ENCODE measurements around the gene ECT2.
"Not testable (repeated sequence)": the region's sequence is repeated elsewhere in the genome, so short reads cannot be mapped to it uniquely, and the experiment has no call there.

ECT2 gene

GRCh38 chr3:172739462-172739861, 11.1 kb upstream of the ECT2 start:
- DNase-seq, result no peak

- DNase-seq, result no peak
These were observed 4.1 kb upstream of the ECT2 start for GRCh38 chr3:172746475-172746874.

- no peak for DNase-seq
These were observed 1.1 kb upstream of the ECT2 start for GRCh38 chr3:172749230-172749965.

GRCh38 chr3:172750069-172750367, 508 bp upstream of the ECT2 start:
- DNase-seq, result no peak

- peak; percentile 41 for DNase-seq
These were observed 714 bp downstream of the ECT2 start for GRCh38 chr3:172751175-172751704.

- no peak for DNase-seq
These were observed 2.1 kb downstream of the ECT2 start for GRCh38 chr3:172752651-172753050.

- no peak for DNase-seq
These were observed 2.6 kb downstream of the ECT2 start for GRCh38 chr3:172753125-172753524.

- DNase-seq, result not testable (repeated sequence)
These were observed 9.9 kb downstream of the ECT2 start for GRCh38 chr3:172760416-172760815.

- DNase-seq, result no peak
These were observed 15.7 kb downstream of the ECT2 start for GRCh38 chr3:172766241-172766640.

GRCh38 chr3:172766718-172767405, 16.3 kb downstream of the ECT2 start:
- DNase-seq, result no peak

- DNase-seq, result no peak
These were observed 19.9 kb downstream of the ECT2 start for GRCh38 chr3:172770382-172770781.

GRCh38 chr3:172771672-172772071, 21.1 kb downstream of the ECT2 start:
- DNase-seq, result no peak

- DNase-seq, result no peak
These were observed 25.7 kb downstream of the ECT2 start for GRCh38 chr3:172776049-172776717.

GRCh38 chr3:172777901-172778300, 27.4 kb downstream of the ECT2 start:
- DNase-seq, result no peak

GRCh38 chr3:172782235-172782634, 31.7 kb downstream of the ECT2 start:
- DNase-seq, result no peak

- no peak for DNase-seq
These were observed 35.5 kb downstream of the ECT2 start for GRCh38 chr3:172786036-172786435.

GRCh38 chr3:172787019-172787418, 36.5 kb downstream of the ECT2 start:
- DNase-seq, result no peak

- DNase-seq, result no peak
These were observed 37.2 kb downstream of the ECT2 start for GRCh38 chr3:172787746-172788145.

GRCh38 chr3:172799246-172799645, 48.7 kb downstream of the ECT2 start:
- no peak for DNase-seq

GRCh38 chr3:172800156-172800555, 49.6 kb downstream of the ECT2 start:
- DNase-seq, result no peak

GRCh38 chr3:172803489-172803888, 53.0 kb downstream of the ECT2 start:
- DNase-seq, result no peak

GRCh38 chr3:172804323-172804722, 53.8 kb downstream of the ECT2 start:
- no peak for DNase-seq

GRCh38 chr3:172808969-172809546, 58.5 kb downstream of the ECT2 start:
- DNase-seq, result peak; percentile 47

- no peak for DNase-seq
These were observed 60.6 kb downstream of the ECT2 start for GRCh38 chr3:172811099-172811498.
